Renal pelvis (tissue), 4 donors: ENCODE data around the gene STXBP3. TPM values are rescaled to one million over a fixed set of nuclear protein-coding genes. Genes with fewer than 3 reads are reported as not detected.
"Not testable (repeated sequence)": the region's sequence is repeated elsewhere in the genome, so short reads cannot be mapped to it uniquely, and the experiment has no call there.

Source experiments
- DNase-seq: peaks from one replicate; pipeline ENCODE4 v3.0.0-alpha.2; 2013
- polyA plus RNA-seq, 3 donors: library from polyadenylated mRNA; unstranded; fragments of 120-200 nt; gene quantifications; one replicate each; pipeline ENCODE4 v1.2.1, GENCODE V29; 2013; ENCODE audit not compliant: insufficient read length in 3 of 3

STXBP3 gene
- polyA plus RNA-seq, 3 donors, result 53.6 to 70.9 (median 69.5) TPM

- DNase-seq, result no peak
Measured at GRCh38 chr1:108719656-108720435, 26.6 kb upstream of the STXBP3 start.

GRCh38 chr1:108722292-108722691, 24.2 kb upstream of the STXBP3 start:
- DNase-seq, result no peak

- DNase-seq, result no peak
Measured at GRCh38 chr1:108725906-108726305, 20.6 kb upstream of the STXBP3 start.

GRCh38 chr1:108728327-108728923, 18.0 kb upstream of the STXBP3 start:
- DNase-seq, result no peak

GRCh38 chr1:108729481-108729880, 17.0 kb upstream of the STXBP3 start:
- DNase-seq, result no peak

GRCh38 chr1:108732398-108732797, 14.1 kb upstream of the STXBP3 start:
- no peak for DNase-seq

- DNase-seq, result no peak
Measured at GRCh38 chr1:108734171-108734865, 12.2 kb upstream of the STXBP3 start.

GRCh38 chr1:108742253-108742652, 4.2 kb upstream of the STXBP3 start:
- peak; percentile 38 for DNase-seq

GRCh38 chr1:108745980-108746381, 493 bp upstream of the STXBP3 start:
- no peak for DNase-seq

GRCh38 chr1:108747171-108747850, 837 bp downstream of the STXBP3 start:
- DNase-seq, result peak; percentile 82

- DNase-seq, result no peak
Measured at GRCh38 chr1:108747898-108748297, 1.4 kb downstream of the STXBP3 start.

GRCh38 chr1:108749081-108749480, 2.6 kb downstream of the STXBP3 start:
- DNase-seq, result no peak

- peak; percentile 79 for DNase-seq
Measured at GRCh38 chr1:108750476-108751181, 4.2 kb downstream of the STXBP3 start.

- no peak for DNase-seq
Measured at GRCh38 chr1:108753363-108753762, 6.9 kb downstream of the STXBP3 start.

GRCh38 chr1:108758796-108759195, 12.3 kb downstream of the STXBP3 start:
- no peak for DNase-seq

- DNase-seq, result no peak
Measured at GRCh38 chr1:108767115-108767514, 20.6 kb downstream of the STXBP3 start.

- no peak for DNase-seq
Measured at GRCh38 chr1:108767708-108768107, 21.2 kb downstream of the STXBP3 start.

GRCh38 chr1:108777839-108778238, 31.4 kb downstream of the STXBP3 start:
- no peak for DNase-seq

GRCh38 chr1:108779455-108779854, 33.0 kb downstream of the STXBP3 start:
- no peak for DNase-seq

GRCh38 chr1:108780937-108781574, 34.6 kb downstream of the STXBP3 start:
- no peak for DNase-seq

- not testable (repeated sequence) for DNase-seq
Measured at GRCh38 chr1:108781575-108781944, 35.1 kb downstream of the STXBP3 start.
